ENCODE measurements around the gene CFAP46.

Gene CFAP46

GRCh38 chr10:132957131-132957530, 14.8 kb upstream of the CFAP46 start:
- TF ChIP-seq TAF1 (IDR thresholded peaks at IDR 0.05; ENCODE audit: borderline replicate concordance, insufficient read depth, low read length) (no peak), REST (IDR thresholded peaks at IDR 0.05; ENCODE audit: insufficient read depth in 1 of 2, low read depth in 2 of 2, low read length in 2 of 2) (no peak), POLR2AphosphoS5 (IDR thresholded peaks at IDR 0.05; ENCODE audit: low read depth, low read length) (no peak), FOXP2 (optimal IDR thresholded peaks at IDR 0.05; ENCODE audit: borderline replicate concordance, extremely low read depth, extremely low read length, insufficient read depth) (no peak), SIN3A (IDR thresholded peaks at IDR 0.05; ENCODE audit: borderline replicate concordance, insufficient read depth, low read length) (no peak)

- no peak for TF ChIP-seq SIN3A (IDR thresholded peaks at IDR 0.05; ENCODE audit: borderline replicate concordance, insufficient read depth, low read length)
- TF ChIP-seq FOXP2 (optimal IDR thresholded peaks at IDR 0.05; ENCODE audit: borderline replicate concordance, extremely low read depth, extremely low read length, insufficient read depth): no peak
- TF ChIP-seq TAF1 (IDR thresholded peaks at IDR 0.05; ENCODE audit: borderline replicate concordance, insufficient read depth, low read length): no peak
- TF ChIP-seq REST (IDR thresholded peaks at IDR 0.05; ENCODE audit: insufficient read depth in 1 of 2, low read depth in 2 of 2, low read length in 2 of 2): no peak
- TF ChIP-seq POLR2AphosphoS5 (IDR thresholded peaks at IDR 0.05; ENCODE audit: low read depth, low read length): no peak
Observed at GRCh38 chr10:132955479-132955878, 13.1 kb upstream of the CFAP46 start.

- TF ChIP-seq POLR2AphosphoS5 (IDR thresholded peaks at IDR 0.05; ENCODE audit: low read depth, low read length) (no peak), SIN3A (IDR thresholded peaks at IDR 0.05; ENCODE audit: borderline replicate concordance, insufficient read depth, low read length) (no peak), FOXP2 (optimal IDR thresholded peaks at IDR 0.05; ENCODE audit: borderline replicate concordance, extremely low read depth, extremely low read length, insufficient read depth) (no peak), REST (IDR thresholded peaks at IDR 0.05; ENCODE audit: insufficient read depth in 1 of 2, low read depth in 2 of 2, low read length in 2 of 2) (no peak), TAF1 (IDR thresholded peaks at IDR 0.05; ENCODE audit: borderline replicate concordance, insufficient read depth, low read length) (no peak)
Observed at GRCh38 chr10:132953428-132953827, 11.1 kb upstream of the CFAP46 start.

DNA sequence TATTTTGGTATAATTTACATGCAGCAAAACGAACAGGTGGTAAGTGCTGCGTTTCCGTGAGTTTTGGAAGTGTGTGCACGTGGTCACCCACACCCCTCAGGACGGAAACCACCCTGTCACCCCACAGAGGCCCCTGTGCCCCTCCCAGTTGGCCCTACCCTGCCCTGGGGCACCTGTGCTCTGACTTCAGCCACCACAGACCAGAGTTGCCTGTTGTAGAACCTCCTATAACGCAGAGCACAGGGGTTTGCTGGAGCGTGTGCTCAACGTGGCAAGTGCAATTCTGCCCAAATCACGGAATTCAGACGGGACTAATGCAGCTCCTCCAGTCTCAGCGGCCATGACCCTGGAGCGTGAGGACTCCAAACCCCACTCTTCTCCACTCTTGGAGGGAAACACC, 9.6 kb upstream of the CFAP46 start:
- TF ChIP-seq FOXP2 (optimal IDR thresholded peaks at IDR 0.05; ENCODE audit: borderline replicate concordance, extremely low read depth, extremely low read length, insufficient read depth) (no peak), POLR2AphosphoS5 (IDR thresholded peaks at IDR 0.05; ENCODE audit: low read depth, low read length) (no peak), SIN3A (IDR thresholded peaks at IDR 0.05; ENCODE audit: borderline replicate concordance, insufficient read depth, low read length) (no peak), TAF1 (IDR thresholded peaks at IDR 0.05; ENCODE audit: borderline replicate concordance, insufficient read depth, low read length) (no peak), REST (IDR thresholded peaks at IDR 0.05; ENCODE audit: insufficient read depth in 1 of 2, low read depth in 2 of 2, low read length in 2 of 2) (no peak)

GRCh38 chr10:132948351-132948750, 6.0 kb upstream of the CFAP46 start:
- TF ChIP-seq FOXP2 (optimal IDR thresholded peaks at IDR 0.05; ENCODE audit: borderline replicate concordance, extremely low read depth, extremely low read length, insufficient read depth): no peak
- no peak for TF ChIP-seq REST (IDR thresholded peaks at IDR 0.05; ENCODE audit: insufficient read depth in 1 of 2, low read depth in 2 of 2, low read length in 2 of 2)
